Measurements from ENCODE around the gene CYB5A. TPM values are rescaled to one million over a fixed set of nuclear protein-coding genes. Genes with fewer than 3 reads are reported as not detected.

CYB5A gene
- total RNA-seq, 1 donor from 2014 or later, result 74.4 TPM

DNA sequence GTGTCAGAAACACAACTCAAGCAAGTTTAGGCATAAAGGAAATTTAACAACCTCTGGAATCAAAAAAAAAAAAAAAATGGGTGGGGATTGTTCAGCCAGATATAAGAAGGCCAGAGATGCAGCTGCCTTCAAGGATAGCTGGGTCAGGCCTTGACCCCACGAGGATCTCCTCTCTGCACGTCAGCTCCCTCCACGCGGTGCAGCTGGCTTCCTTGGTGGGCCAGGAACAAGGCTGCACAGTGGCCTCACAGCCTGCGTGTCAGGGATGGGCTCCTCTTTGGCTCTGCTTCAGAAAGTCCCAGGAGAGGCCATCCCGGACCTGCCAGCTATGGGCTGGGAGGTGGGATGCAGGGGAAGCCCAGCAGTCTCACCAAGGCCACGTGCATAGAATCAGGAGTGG, 88.0 kb downstream of the CYB5A start:
- no peak for ATAC-seq

Other genes starting within 250 kb of the CYB5A start
- 0.76 TPM for gene FBXO15, start 144.1 kb downstream of the CYB5A start, total RNA-seq
- gene TIMM21, start 143.4 kb downstream of the CYB5A start, total RNA-seq, result 23.2 TPM
- gene C18orf63, start 23.9 kb upstream of the CYB5A start, total RNA-seq, result not detected
- not detected for gene DIPK1C, start 165.3 kb upstream of the CYB5A start, total RNA-seq
- gene CNDP2, start 204.4 kb upstream of the CYB5A start, total RNA-seq, result 185 TPM
- not detected for gene CNDP1, start 242.5 kb upstream of the CYB5A start, total RNA-seq